K562 (cell line): ENCODE data around the gene NRG3. TPM values are rescaled to one million over a fixed set of nuclear protein-coding genes. Genes with fewer than 3 reads are reported as not detected.

Source experiments
- ATAC-seq: fragments of 200-7000 bp; cut with Tn5 transposase; 3 replicates; pipeline ENCODE4 v1.9.1; 2020; ENCODE audit warnings: moderate library complexity
- BruUV-seq: library from RNA; stranded (reverse); fragments of 400-500 nt; replicated peaks from 2 replicates; lab custom pipeline; 2021; lab: Mats Ljungman, UMichigan
- CTCF ChIA-PET: fragments of 300-600 bp; formaldehyde crosslinking; extraction: SDS; loops from one replicate; lab custom pipeline; 2021; ENCODE audit warnings: low intra/inter-chr PET ratio; lab: Yijun Ruan, JAX
- POLR2A ChIA-PET: fragments of 300-600, 350-650 bp; sonication (Branson Sonifier 250); formaldehyde crosslinking; extraction: SDS; loops from one replicate; lab custom pipeline; 2021; ENCODE audit warnings: antibody characterized with exemption, inconsistent platforms; lab: Yijun Ruan, JAX
- DNase-seq, 4 experiments: peaks; one replicate each; pipeline versions ENCODE4 v3.0.0 to v3.0.0-alpha.2; 2011 to 2018; ENCODE audit warnings: low spot score in 3 of 4, mixed read lengths in 3 of 4; ENCODE audit errors: extremely low read depth in 1 of 4
- FAIRE-seq: peaks from 2 replicates; lab custom pipeline; 2011; peaks lifted over from hg19 to GRCh38; lab: Jason Lieb, UNC
- H2AFZ ChIP-seq: 2 replicates; pipeline ENCODE4 v1.6.0; 2011; ENCODE audit warnings: low read depth, low read length, control low read depth, inconsistent platforms
- H3K27ac ChIP-seq: fragments of 200-600 bp; 3 replicates; pipeline ENCODE4 v1.8.0; 2011; ENCODE audit warnings: low read depth, mild to moderate bottlenecking, control low read depth, inconsistent platforms, low read length, moderate library complexity, mixed read lengths; ENCODE audit errors: extremely low read depth
- H3K27me3 ChIP-seq, 2 experiments: fragments of 300-600 bp in 1 of 2; 2 replicates in 1 of 2; 3 replicates in 1 of 2; pipeline versions ENCODE4 v1.6.0 to v1.8.0; 2011; ENCODE audit warnings: inconsistent platforms in 2 of 2, low read length in 2 of 2, mild to moderate bottlenecking in 1 of 2, mixed read lengths in 1 of 2, moderate library complexity in 1 of 2; ENCODE audit not compliant: control insufficient read depth in 2 of 2, insufficient read depth in 2 of 2
- H3K36me3 ChIP-seq: fragments of 300-600 bp; 3 replicates; pipeline ENCODE4 v1.8.0; 2011; ENCODE audit warnings: mild to moderate bottlenecking, low read length, inconsistent platforms; ENCODE audit not compliant: control insufficient read depth, insufficient read depth
- H3K4me1 ChIP-seq, 2 experiments: fragments of 200-600 bp in 1 of 2; replicated peaks in 1 of 2; 2 replicates in 1 of 2; 3 replicates in 1 of 2; pipeline versions ENCODE4 v1.5.1 to v1.8.0; 2011; ENCODE audit warnings: inconsistent platforms in 2 of 2, low read length in 2 of 2, mild to moderate bottlenecking in 1 of 2, mixed read lengths in 1 of 2, moderate library complexity in 1 of 2; ENCODE audit not compliant: control insufficient read depth in 2 of 2, insufficient read depth in 2 of 2
- H3K4me2 ChIP-seq: 2 replicates; pipeline ENCODE4 v1.6.1; 2011; ENCODE audit warnings: low read length, control low read depth, inconsistent platforms, mixed read lengths; ENCODE audit not compliant: insufficient read depth
- H3K4me3 ChIP-seq: fragments of 200-600 bp; sonication (generic), shearing (Covaris generic); 2 replicates; pipeline ENCODE4 v1.5.1; 2016; ENCODE audit warnings: control low read depth, inconsistent platforms
- H3K79me2 ChIP-seq: fragments of 200-600 bp; 3 replicates; pipeline ENCODE4 v1.8.0; 2011; ENCODE audit warnings: low read length, inconsistent platforms; ENCODE audit not compliant: control insufficient read depth, insufficient read depth
- H3K9ac ChIP-seq, 2 experiments: 2 replicates each; pipeline versions ENCODE4 v1.6.0 to v1.6.1; 2011; ENCODE audit warnings: low read depth in 2 of 2, low read length in 2 of 2, control low read depth in 1 of 2, inconsistent platforms in 1 of 2, mild to moderate bottlenecking in 1 of 2, mixed read lengths in 1 of 2; ENCODE audit not compliant: insufficient read depth in 1 of 2
- H3K9me1 ChIP-seq: one replicate; pipeline ENCODE4 v1.6.0; 2011; ENCODE audit warnings: inconsistent platforms, mild to moderate bottlenecking, low read length, moderate library complexity; ENCODE audit not compliant: control insufficient read depth, insufficient read depth
- H3K9me3 ChIP-seq: replicated peaks from 2 replicates; pipeline ENCODE4 v1.5.1; 2011; ENCODE audit warnings: low read depth, low read length, inconsistent platforms; ENCODE audit not compliant: control insufficient read depth, insufficient read depth
- H4K20me1 ChIP-seq: replicated peaks from 2 replicates; pipeline ENCODE4 v1.6.1; 2011; ENCODE audit warnings: low read length, inconsistent platforms, mixed read lengths; ENCODE audit not compliant: control insufficient read depth, insufficient read depth
- NFRKB ChIP-seq: fragments of 450-650 bp; IDR thresholded peaks from 2 replicates; pipeline ENCODE4 v1.6.1; 2016; ENCODE audit warnings: low read depth
- PPARD ChIP-seq: fragments of 250-450 bp; sonication (Bioruptor Pico); IDR thresholded peaks from 2 replicates; pipeline ENCODE4 v1.8.0; 2022; ENCODE audit warnings: inconsistent platforms, mild to moderate bottlenecking, moderate library complexity
- ZNF133 ChIP-seq: fragments of 250-450 bp; sonication (Bioruptor Pico); IDR thresholded peaks from 2 replicates; pipeline ENCODE4 v1.4.0; 2020; ENCODE audit warnings: mild to moderate bottlenecking
- ZNF217 ChIP-seq: sonication (generic); formaldehyde crosslinking; IDR thresholded peaks from 2 replicates; pipeline ENCODE4 v1.8.0; 2022; ENCODE audit warnings: mild to moderate bottlenecking, missing genetic modification reagents
- in situ Hi-C: fragments of 300-500 bp; cut with MboI; formaldehyde crosslinking; loops from 4 replicates; pipeline ENCODE4 v1.15.0; 2018; ENCODE audit warnings: inconsistent platforms, mixed read lengths
- intact Hi-C: fragments of 100-400 bp; cut with micrococcal nuclease; formaldehyde crosslinking; loops from 2 replicates; pipeline ENCODE4 v1.14.2; 2022
- polyA plus RNA-seq, 8 experiments: library from polyadenylated mRNA; depleted of rRNA in 4 of 8; stranded (reverse) in 5 of 8; unstranded in 3 of 8; fragments of >200 nt; fragmentation: Nextera tagmentation in 2 of 8; fragmentation: Illumina TruSeq in 1 of 8; extraction: Ambion mirVana in 2 of 8; extraction: Trizol in 1 of 8; gene quantifications; 2 replicates each; pipeline versions ENCODE4 v1.2.1 to v1.2.3, GENCODE V29; 2011 to 2014; ENCODE audit warnings: inconsistent platforms in 1 of 8, missing spikeins in 1 of 8
- total RNA-seq, 7 experiments: library from RNA; depleted of rRNA in 6 of 7; stranded (reverse); fragments of >200 nt in 6 of 7; fragmentation: Illumina TruSeq in 2 of 7; extraction: Trizol in 2 of 7; gene quantifications; 2 replicates each; pipeline versions ENCODE4 v1.2.1 to v1.2.3, GENCODE V29; 2011 to 2021; ENCODE audit warnings: low replicate concordance in 1 of 7
- TF ChIP-seq, protein P1 (sequence below): fragments of 200-800 bp; sonication (Bioruptor generic); IDR thresholded peaks from 2 replicates; pipeline ENCODE4 v1.6.1; 2016; ENCODE audit warnings: missing genetic modification characterization, missing compliant biosample characterization
- TF ChIP-seq, protein P2 (sequence below): fragments of 450-650 bp; formaldehyde crosslinking; IDR thresholded peaks from 2 replicates; pipeline ENCODE4 v1.4.0; 2022; ENCODE audit warnings: missing genetic modification characterization

Gene NRG3
- total and polyA plus RNA-seq, 9 of the 15 experiments (the other 6 are each of a cell fraction or from before 2014, with no cell fraction given), result not detected

DNA sequence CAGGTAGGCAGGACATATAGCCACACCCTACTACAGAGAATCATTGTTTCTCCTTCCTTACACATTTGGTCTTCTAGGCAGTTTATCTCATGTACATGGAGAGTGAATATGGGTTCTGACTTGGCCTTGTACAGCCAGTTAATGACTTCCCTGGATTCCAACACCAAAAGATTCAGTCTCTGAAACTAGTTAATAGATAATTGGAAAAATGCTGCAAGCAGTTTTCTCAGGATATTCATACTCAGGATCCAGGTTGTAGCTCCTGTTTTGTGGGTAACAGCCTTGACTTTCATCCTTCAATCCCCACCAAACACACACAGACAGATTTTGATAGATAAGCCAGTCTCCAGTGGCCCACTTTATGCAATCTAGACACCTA lies 690.2 kb downstream of the NRG3 start:
- no peaks in the 10 kb centered on the region for H3K36me3 ChIP-seq
- no peak overlapping the region for H3K4me2 ChIP-seq
- no TSS peak for BruUV-seq
- TF ChIP-seq PPARD (no peak), ZNF133 (CRISPR knock-in tag) (no peak), ZNF217 (CRISPR knock-in tag) (no peak), NFRKB (no peak)
- TF ChIP-seq, protein P1, sequence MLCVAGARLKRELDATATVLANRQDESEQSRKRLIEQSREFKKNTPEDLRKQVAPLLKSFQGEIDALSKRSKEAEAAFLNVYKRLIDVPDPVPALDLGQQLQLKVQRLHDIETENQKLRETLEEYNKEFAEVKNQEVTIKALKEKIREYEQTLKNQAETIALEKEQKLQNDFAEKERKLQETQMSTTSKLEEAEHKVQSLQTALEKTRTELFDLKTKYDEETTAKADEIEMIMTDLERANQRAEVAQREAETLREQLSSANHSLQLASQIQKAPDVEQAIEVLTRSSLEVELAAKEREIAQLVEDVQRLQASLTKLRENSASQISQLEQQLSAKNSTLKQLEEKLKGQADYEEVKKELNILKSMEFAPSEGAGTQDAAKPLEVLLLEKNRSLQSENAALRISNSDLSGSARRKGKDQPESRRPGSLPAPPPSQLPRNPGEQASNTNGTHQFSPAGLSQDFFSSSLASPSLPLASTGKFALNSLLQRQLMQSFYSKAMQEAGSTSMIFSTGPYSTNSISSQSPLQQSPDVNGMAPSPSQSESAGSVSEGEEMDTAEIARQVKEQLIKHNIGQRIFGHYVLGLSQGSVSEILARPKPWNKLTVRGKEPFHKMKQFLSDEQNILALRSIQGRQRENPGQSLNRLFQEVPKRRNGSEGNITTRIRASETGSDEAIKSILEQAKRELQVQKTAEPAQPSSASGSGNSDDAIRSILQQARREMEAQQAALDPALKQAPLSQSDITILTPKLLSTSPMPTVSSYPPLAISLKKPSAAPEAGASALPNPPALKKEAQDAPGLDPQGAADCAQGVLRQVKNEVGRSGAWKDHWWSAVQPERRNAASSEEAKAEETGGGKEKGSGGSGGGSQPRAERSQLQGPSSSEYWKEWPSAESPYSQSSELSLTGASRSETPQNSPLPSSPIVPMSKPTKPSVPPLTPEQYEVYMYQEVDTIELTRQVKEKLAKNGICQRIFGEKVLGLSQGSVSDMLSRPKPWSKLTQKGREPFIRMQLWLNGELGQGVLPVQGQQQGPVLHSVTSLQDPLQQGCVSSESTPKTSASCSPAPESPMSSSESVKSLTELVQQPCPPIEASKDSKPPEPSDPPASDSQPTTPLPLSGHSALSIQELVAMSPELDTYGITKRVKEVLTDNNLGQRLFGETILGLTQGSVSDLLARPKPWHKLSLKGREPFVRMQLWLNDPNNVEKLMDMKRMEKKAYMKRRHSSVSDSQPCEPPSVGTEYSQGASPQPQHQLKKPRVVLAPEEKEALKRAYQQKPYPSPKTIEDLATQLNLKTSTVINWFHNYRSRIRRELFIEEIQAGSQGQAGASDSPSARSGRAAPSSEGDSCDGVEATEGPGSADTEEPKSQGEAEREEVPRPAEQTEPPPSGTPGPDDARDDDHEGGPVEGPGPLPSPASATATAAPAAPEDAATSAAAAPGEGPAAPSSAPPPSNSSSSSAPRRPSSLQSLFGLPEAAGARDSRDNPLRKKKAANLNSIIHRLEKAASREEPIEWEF (CRISPR knock-in tag), result no peak
- TF ChIP-seq, protein P2, sequence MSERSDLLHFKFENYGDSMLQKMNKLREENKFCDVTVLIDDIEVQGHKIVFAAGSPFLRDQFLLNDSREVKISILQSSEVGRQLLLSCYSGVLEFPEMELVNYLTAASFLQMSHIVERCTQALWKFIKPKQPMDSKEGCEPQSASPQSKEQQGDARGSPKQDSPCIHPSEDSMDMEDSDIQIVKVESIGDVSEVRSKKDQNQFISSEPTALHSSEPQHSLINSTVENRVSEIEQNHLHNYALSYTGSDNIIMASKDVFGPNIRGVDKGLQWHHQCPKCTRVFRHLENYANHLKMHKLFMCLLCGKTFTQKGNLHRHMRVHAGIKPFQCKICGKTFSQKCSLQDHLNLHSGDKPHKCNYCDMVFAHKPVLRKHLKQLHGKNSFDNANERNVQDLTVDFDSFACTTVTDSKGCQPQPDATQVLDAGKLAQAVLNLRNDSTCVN (CRISPR knock-in tag), result no peak
- no peak overlapping the region for H2AFZ ChIP-seq
- H3K9me3 ChIP-seq, result no peaks in the 10 kb centered on the region; the same call in 1 of the 2 replicates
- ChIA-PET CTCF (no interaction called here), POLR2A (no interaction called here)
- FAIRE-seq, result no peak
- in situ Hi-C loops, result no loop called here
- no peaks in the 10 kb centered on the region for H4K20me1 ChIP-seq
- H3K9ac ChIP-seq, result no peak overlapping the region
- no peak for ATAC-seq
- no peak overlapping the region for H3K4me3 ChIP-seq
- no peaks in the 10 kb centered on the region for H3K27me3 ChIP-seq
- intact Hi-C loops, result no loop called here
- no peak overlapping the region for H3K27ac ChIP-seq
- no peaks in the 10 kb centered on the region for H3K4me1 ChIP-seq
- H3K9me1 ChIP-seq, result no peaks in the 10 kb centered on the region
- no peaks in the 10 kb centered on the region for H3K79me2 ChIP-seq
- DNase-seq, result no peak
